GM12878 (cell line): ENCODE measurements around the gene MAST2. TPM values are rescaled to one million over a fixed set of nuclear protein-coding genes. Genes with fewer than 3 reads are reported as not detected.

ENCODE experiments used
- ATAC-seq: fragments of 200-7000 bp; cut with Tn5 transposase; 3 replicates; pipeline ENCODE4 v1.9.1; 2020; ENCODE audit warnings: mild to moderate bottlenecking, moderate library complexity
- BruUV-seq: library from RNA; stranded (reverse); fragments of 400-500 nt; replicated peaks from 2 replicates; lab custom pipeline; 2021; lab: Mats Ljungman, UMichigan
- CTCF ChIA-PET: fragments of 300-600 bp; sonication (Branson Sonifier 250); formaldehyde crosslinking; extraction: SDS; loops from one replicate; lab custom pipeline; 2021; ENCODE audit warnings: inconsistent platforms; lab: Yijun Ruan, JAX
- POLR2A ChIA-PET: fragments of 350-600 bp; formaldehyde crosslinking; extraction: SDS; loops from one replicate; lab custom pipeline; 2021; ENCODE audit warnings: inconsistent platforms; lab: Charles Lee
- RAD21 ChIA-PET: fragments of 300-600 bp; sonication (Branson Sonifier 250); formaldehyde crosslinking; loops from one replicate; lab custom pipeline; 2023; ENCODE audit warnings: antibody characterized with exemption; ENCODE audit not compliant: unreplicated experiment; lab: Charles Lee
- SMC1A ChIA-PET: fragments of 300-600 bp; sonication (Branson Sonifier 250); formaldehyde crosslinking; loops from one replicate; lab custom pipeline; 2023; ENCODE audit not compliant: unreplicated experiment, uncharacterized antibody; lab: Charles Lee
- DNase-seq: peaks from one replicate; pipeline ENCODE4 v3.0.0-alpha.2; 2011; ENCODE audit warnings: low read depth, low spot score
- FAIRE-seq: peaks from 3 replicates; lab custom pipeline; 2011; peaks lifted over from hg19 to GRCh38; lab: Jason Lieb, UNC
- H2AFZ ChIP-seq: 2 replicates; pipeline ENCODE4 v1.6.0; 2011; ENCODE audit warnings: low read depth, low read length, control low read depth; ENCODE audit not compliant: control insufficient read depth
- H3K27ac ChIP-seq: 2 replicates; pipeline ENCODE4 v1.5.1; 2011; ENCODE audit warnings: control low read depth; ENCODE audit not compliant: control insufficient read depth, insufficient read depth
- H3K27me3 ChIP-seq, 2 experiments: replicated peaks in 1 of 2; 2 replicates each; pipeline versions ENCODE4 v1.6.0 to v1.6.1; 2011; ENCODE audit warnings: low read length in 1 of 2; ENCODE audit not compliant: control insufficient read depth in 2 of 2, insufficient read depth in 2 of 2
- H3K36me3 ChIP-seq, 2 experiments: 2 replicates each; pipeline ENCODE4 v1.5.1; 2011; ENCODE audit warnings: low read length in 1 of 2; ENCODE audit not compliant: control insufficient read depth in 2 of 2, insufficient read depth in 2 of 2
- H3K4me1 ChIP-seq: 2 replicates; pipeline ENCODE4 v1.6.1; 2011; ENCODE audit warnings: mild to moderate bottlenecking, low read length, moderate library complexity, mixed read lengths; ENCODE audit not compliant: control insufficient read depth, insufficient read depth
- H3K4me2 ChIP-seq: 2 replicates; pipeline ENCODE4 v1.6.0; 2011; ENCODE audit warnings: control low read depth; ENCODE audit not compliant: control insufficient read depth, insufficient read depth
- H3K4me3 ChIP-seq: fragments of 200-600 bp; sonication (generic); 2 replicates; pipeline ENCODE4 v1.5.1; 2016
- H3K79me2 ChIP-seq: 2 replicates; pipeline ENCODE4 v1.6.0; 2011; ENCODE audit warnings: low read length; ENCODE audit not compliant: control insufficient read depth, insufficient read depth
- H3K9ac ChIP-seq: 2 replicates; pipeline ENCODE4 v1.8.0; 2011; ENCODE audit warnings: low read length, control low read depth, mixed read lengths; ENCODE audit not compliant: control insufficient read depth, insufficient read depth
- H3K9me3 ChIP-seq: replicated peaks from 3 replicates; pipeline ENCODE4 v1.5.1; 2011; ENCODE audit warnings: mild to moderate bottlenecking, low read length; ENCODE audit not compliant: control insufficient read depth, insufficient read depth
- H4K20me1 ChIP-seq: 2 replicates; pipeline ENCODE4 v1.6.0; 2011; ENCODE audit not compliant: control insufficient read depth, insufficient read depth
- CBFB ChIP-seq: IDR thresholded peaks from 2 replicates; pipeline ENCODE4 v1.6.1; 2016; ENCODE audit warnings: antibody characterized with exemption, low read depth
- HDAC6 ChIP-seq: fragments of 200-600 bp; sonication (generic); IDR thresholded peaks from one replicate; pipeline ENCODE4 v1.8.0; 2017; ENCODE audit warnings: antibody characterized with exemption; ENCODE audit not compliant: unreplicated experiment
- MYC ChIP-seq: IDR thresholded peaks from 2 replicates; pipeline ENCODE4 v1.6.1; 2011; ENCODE audit warnings: mild to moderate bottlenecking, low read length, moderate library complexity, inconsistent platforms; ENCODE audit not compliant: insufficient read depth, insufficient replicate concordance, insufficient read length, severe bottlenecking
- NBN ChIP-seq: fragments of 450-650 bp; IDR thresholded peaks from 2 replicates; pipeline ENCODE4 v1.6.1; 2016
- NR2F1 ChIP-seq: fragments of 450-650 bp; conservative IDR thresholded peaks from 2 replicates; pipeline ENCODE4 v1.6.1; 2017; ENCODE audit warnings: mild to moderate bottlenecking
- SMAD5 ChIP-seq: IDR thresholded peaks from 2 replicates; pipeline ENCODE4 v1.6.1; 2016; ENCODE audit warnings: antibody characterized with exemption, low read depth
- SUZ12 ChIP-seq: fragments of 200-600 bp; sonication (generic); IDR thresholded peaks from one replicate; pipeline ENCODE4 v1.6.1; 2018; ENCODE audit warnings: antibody characterized with exemption, mild to moderate bottlenecking; ENCODE audit not compliant: unreplicated experiment
- TCF7 ChIP-seq: IDR thresholded peaks from 2 replicates; pipeline ENCODE4 v1.6.1; 2014; ENCODE audit warnings: antibody characterized with exemption, borderline replicate concordance
- ZNF217 ChIP-seq: fragments of 450-650 bp; IDR thresholded peaks from 2 replicates; pipeline ENCODE4 v1.6.1; 2017; ENCODE audit warnings: antibody characterized with exemption, mild to moderate bottlenecking
- ZNF622 ChIP-seq: fragments of 450-650 bp; IDR thresholded peaks from 2 replicates; pipeline ENCODE4 v1.6.1; 2017; ENCODE audit warnings: mild to moderate bottlenecking, inconsistent platforms
- WGBS: methylation state at CpG from one replicate; pipeline ENCODE4 v1.1.6; 2016; ENCODE audit warnings: low lambda C conversion rate; ENCODE audit not compliant: insufficient replicate concordance, insufficient coverage; ENCODE audit errors: missing lambda C conversion rate; 5-methylcytosine and 5-hydroxymethylcytosine counted together
- in situ Hi-C: fragments of 300-500 bp; cut with MboI; formaldehyde crosslinking; loops from 9 replicates; pipeline ENCODE4 v1.14.3; 2018; ENCODE audit warnings: mixed read lengths
- intact Hi-C: fragments of 100-400 bp; cut with micrococcal nuclease; formaldehyde crosslinking; loops from one replicate; pipeline ENCODE4 v1.14.2; 2022; ENCODE audit not compliant: unreplicated experiment
- polyA plus RNA-seq, 11 experiments: library from polyadenylated mRNA; depleted of rRNA in 4 of 11; unstranded in 6 of 11; stranded (reverse) in 5 of 11; fragments of >200 nt; fragmentation: Nextera tagmentation in 4 of 11; fragmentation: Illumina TruSeq in 1 of 11; extraction: Ambion mirVana in 4 of 11; extraction: Trizol in 1 of 11; gene quantifications; 1 replicate in 1 of 11; 2 replicates in 10 of 11; pipeline versions ENCODE4 v1.2.1 to v1.2.3, GENCODE V29; 2011 to 2016; ENCODE audit warnings: inconsistent platforms in 2 of 11, missing spikeins in 2 of 11, low read depth in 1 of 11
- total RNA-seq, 4 experiments: library from RNA; depleted of rRNA in 3 of 4; stranded (reverse); fragments of >200 nt in 3 of 4; fragmentation: Illumina TruSeq in 1 of 4; extraction: Trizol in 1 of 4; gene quantifications; 2 replicates each; pipeline versions ENCODE4 v1.2.1 to v1.2.3, GENCODE V29; 2013 to 2021
- TF ChIP-seq, protein P1 (sequence below): IDR thresholded peaks from 2 replicates; pipeline ENCODE4 v1.6.1; 2011; ENCODE audit warnings: borderline replicate concordance, low read depth, mild to moderate bottlenecking, moderate library complexity, low read length; ENCODE audit not compliant: insufficient read depth, poor library complexity, severe bottlenecking
- TF ChIP-seq, protein P2 (sequence below): fragments of 450-650 bp; IDR thresholded peaks from 2 replicates; pipeline ENCODE4 v1.6.1; 2017; ENCODE audit warnings: mild to moderate bottlenecking
- TF ChIP-seq, protein P3 (sequence below): IDR thresholded peaks from 2 replicates; pipeline ENCODE4 v1.6.1; 2012; ENCODE audit warnings: low read depth, low read length, improper control_type of control experiment

MAST2 gene
- total and polyA plus RNA-seq, 10 of the 15 experiments (the other 5 are each of a cell fraction or from before 2014, with no cell fraction given), result 1.0 to 28.7 (median 13.8) TPM

DNA sequence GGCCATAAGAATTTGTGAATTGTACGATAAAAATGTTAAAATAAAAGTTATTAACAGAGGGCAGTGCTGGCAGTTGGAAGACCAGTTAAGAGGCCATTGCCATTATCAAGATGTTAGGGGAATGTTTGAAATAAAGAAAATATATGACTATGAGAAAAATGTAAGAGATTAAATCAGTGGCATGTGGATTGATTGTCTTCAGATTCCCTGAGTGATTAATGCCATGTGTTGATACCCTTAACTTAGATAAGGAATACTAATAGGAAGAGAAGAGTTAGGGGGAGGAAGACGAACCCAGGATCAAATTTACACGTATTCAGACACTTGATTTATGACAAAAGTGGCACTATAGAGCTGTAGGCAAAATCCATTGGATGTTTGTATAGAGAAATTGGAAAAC is 173.2 kb downstream of the MAST2 start:
- Histone ChIP-seq H3K27ac (no peak overlapping the region), H3K4me3 (no peak overlapping the region), H4K20me1 (no peaks in the 10 kb centered on the region), H3K79me2 (no peaks in the 10 kb centered on the region), H3K9me3 (no peaks in the 10 kb centered on the region; the same call in 2 of the 3 replicates), H3K36me3 (peaks cover 0 to 2% of the 10 kb centered on the region in 2 experiments; a peak in 2 of 4 replicates), H3K4me1 (no peaks in the 10 kb centered on the region), H3K4me2 (no peak overlapping the region), H2AFZ (no peak overlapping the region), H3K27me3 (no peaks in the 10 kb centered on the region), H3K9ac (no peak overlapping the region)
- ChIA-PET RAD21 (no interaction called here), POLR2A (interaction anchor here (0.5 kb wide), 1 partner anchor 43 kb away, joined by 3 read pairs; no protein-coding TSS in a partner anchor), CTCF (interaction anchor here (0.6 kb wide), 1 partner anchor 260 kb away, joined by 4 read pairs; no protein-coding TSS in a partner anchor), SMC1A (interaction anchor here (1.0 to 1.2 kb wide), 2 partner anchors 8 to 25 kb away, joined by 3 read pairs; no protein-coding TSS in a partner anchor)
- DNase-seq, result no peak
- BruUV-seq, result no TSS peak
- ATAC-seq, result no peak
- intact Hi-C loops, result no loop called here
- no peak for FAIRE-seq
- TF ChIP-seq, protein P1, sequence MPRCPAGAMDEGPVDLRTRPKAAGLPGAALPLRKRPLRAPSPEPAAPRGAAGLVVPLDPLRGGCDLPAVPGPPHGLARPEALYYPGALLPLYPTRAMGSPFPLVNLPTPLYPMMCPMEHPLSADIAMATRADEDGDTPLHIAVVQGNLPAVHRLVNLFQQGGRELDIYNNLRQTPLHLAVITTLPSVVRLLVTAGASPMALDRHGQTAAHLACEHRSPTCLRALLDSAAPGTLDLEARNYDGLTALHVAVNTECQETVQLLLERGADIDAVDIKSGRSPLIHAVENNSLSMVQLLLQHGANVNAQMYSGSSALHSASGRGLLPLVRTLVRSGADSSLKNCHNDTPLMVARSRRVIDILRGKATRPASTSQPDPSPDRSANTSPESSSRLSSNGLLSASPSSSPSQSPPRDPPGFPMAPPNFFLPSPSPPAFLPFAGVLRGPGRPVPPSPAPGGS, result no peak
- TF ChIP-seq, protein P2, sequence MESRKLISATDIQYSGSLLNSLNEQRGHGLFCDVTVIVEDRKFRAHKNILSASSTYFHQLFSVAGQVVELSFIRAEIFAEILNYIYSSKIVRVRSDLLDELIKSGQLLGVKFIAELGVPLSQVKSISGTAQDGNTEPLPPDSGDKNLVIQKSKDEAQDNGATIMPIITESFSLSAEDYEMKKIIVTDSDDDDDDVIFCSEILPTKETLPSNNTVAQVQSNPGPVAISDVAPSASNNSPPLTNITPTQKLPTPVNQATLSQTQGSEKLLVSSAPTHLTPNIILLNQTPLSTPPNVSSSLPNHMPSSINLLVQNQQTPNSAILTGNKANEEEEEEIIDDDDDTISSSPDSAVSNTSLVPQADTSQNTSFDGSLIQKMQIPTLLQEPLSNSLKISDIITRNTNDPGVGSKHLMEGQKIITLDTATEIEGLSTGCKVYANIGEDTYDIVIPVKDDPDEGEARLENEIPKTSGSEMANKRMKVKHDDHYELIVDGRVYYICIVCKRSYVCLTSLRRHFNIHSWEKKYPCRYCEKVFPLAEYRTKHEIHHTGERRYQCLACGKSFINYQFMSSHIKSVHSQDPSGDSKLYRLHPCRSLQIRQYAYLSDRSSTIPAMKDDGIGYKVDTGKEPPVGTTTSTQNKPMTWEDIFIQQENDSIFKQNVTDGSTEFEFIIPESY, result no peak
- TF ChIP-seq SUZ12, result no peak
- TF ChIP-seq CBFB, result no peak
- TF ChIP-seq NBN, result no peak
- no peak for TF ChIP-seq NR2F1
- TF ChIP-seq HDAC6, result no peak
- TF ChIP-seq ZNF217, result no peak
- TF ChIP-seq MYC, result no peak
- TF ChIP-seq SMAD5, result no peak
- no peak for TF ChIP-seq TCF7
- TF ChIP-seq, protein P3, sequence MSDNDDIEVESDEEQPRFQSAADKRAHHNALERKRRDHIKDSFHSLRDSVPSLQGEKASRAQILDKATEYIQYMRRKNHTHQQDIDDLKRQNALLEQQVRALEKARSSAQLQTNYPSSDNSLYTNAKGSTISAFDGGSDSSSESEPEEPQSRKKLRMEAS, result no peak
- no peak for TF ChIP-seq ZNF622
- in situ Hi-C loops, result no loop called here
- WGBS, result 92% methylated on average over 3 of the region's 3 CpGs
